Fibroblast of lung (primary cell): ENCODE results near the gene DLG2. TPM values are rescaled to one million over a fixed set of nuclear protein-coding genes. Genes with fewer than 3 reads are reported as not detected.
"Not testable (repeated sequence)": the region's sequence is repeated elsewhere in the genome, so short reads cannot be mapped to it uniquely, and the experiment has no call there.

ENCODE experiments used
- DNase-seq, 2 donors: peaks; one replicate each; pipeline versions ENCODE4 v3.0.0 to v3.0.0-alpha.2; 2010; ENCODE audit warnings: low read depth in 2 of 2
- H2AFZ ChIP-seq: 2 replicates; pipeline ENCODE4 v1.5.1; 2012; ENCODE audit warnings: low read length, control low read depth, inconsistent platforms
- H3K27ac ChIP-seq: 2 replicates; pipeline ENCODE4 v1.5.1; 2011; ENCODE audit warnings: low read length, control low read depth; ENCODE audit not compliant: insufficient read depth
- H3K27me3 ChIP-seq: 2 replicates; pipeline ENCODE4 v1.5.1; 2011; ENCODE audit warnings: mild to moderate bottlenecking, low read length; ENCODE audit not compliant: control insufficient read depth, insufficient read depth
- H3K36me3 ChIP-seq: 2 replicates; pipeline ENCODE4 v1.5.1; 2011; ENCODE audit warnings: low read length; ENCODE audit not compliant: control insufficient read depth, insufficient read depth
- H3K4me1 ChIP-seq: 2 replicates; pipeline ENCODE4 v1.5.1; 2011; ENCODE audit warnings: low read length; ENCODE audit not compliant: control insufficient read depth, insufficient read depth; ENCODE audit errors: extremely low read depth
- H3K4me2 ChIP-seq: 2 replicates; pipeline ENCODE4 v1.5.1; 2011; ENCODE audit warnings: low read length, control low read depth; ENCODE audit not compliant: insufficient read depth; ENCODE audit errors: extremely low read depth
- H3K4me3 ChIP-seq, 4 experiments: fragments of 200-600 bp in 1 of 4; sonication (generic) in 1 of 4; replicated peaks in 1 of 4; 2 replicates each; pipeline ENCODE4 v1.5.1; 2011 to 2016; ENCODE audit warnings: low read length in 4 of 4, low read depth in 3 of 4, mild to moderate bottlenecking in 3 of 4, control low read depth in 2 of 4, inconsistent platforms in 1 of 4, mixed read lengths in 1 of 4; ENCODE audit not compliant: insufficient read depth in 1 of 4; ENCODE audit errors: control extremely low read depth in 1 of 4
- H3K79me2 ChIP-seq: 2 replicates; pipeline ENCODE4 v1.5.1; 2012; ENCODE audit warnings: mild to moderate bottlenecking, low read length, inconsistent platforms; ENCODE audit not compliant: control insufficient read depth, insufficient read depth
- H3K9ac ChIP-seq: 2 replicates; pipeline ENCODE4 v1.5.1; 2011; ENCODE audit warnings: mild to moderate bottlenecking, low read length, control low read depth; ENCODE audit not compliant: insufficient read depth
- H3K9me3 ChIP-seq: 2 replicates; pipeline ENCODE4 v1.5.1; 2012; ENCODE audit warnings: low read depth, low read length; ENCODE audit not compliant: control insufficient read depth, insufficient read depth
- H4K20me1 ChIP-seq: 2 replicates; pipeline ENCODE4 v1.5.1; 2011; ENCODE audit warnings: low read length; ENCODE audit not compliant: control insufficient read depth, insufficient read depth; ENCODE audit errors: extremely low read depth
- EZH2 ChIP-seq: IDR thresholded peaks from 2 replicates; pipeline ENCODE4 v1.5.1; 2012; ENCODE audit warnings: low read length, control low read depth, mild to moderate bottlenecking; ENCODE audit errors: missing control alignments
- polyA plus RNA-seq, 2 donors: library from polyadenylated mRNA; depleted of rRNA in 1 of 2; stranded (reverse) in 1 of 2; unstranded in 1 of 2; fragments of >200 nt; gene quantifications; 2 replicates each; pipeline ENCODE4 v1.2.1, GENCODE V29; 2011 to 2012; ENCODE audit warnings: missing spikeins in 1 of 2
- total RNA-seq: library from RNA; depleted of rRNA; stranded (reverse); fragments of >200 nt; gene quantifications from 2 replicates; pipeline ENCODE4 v1.2.1, GENCODE V29; 2014
- TF ChIP-seq, protein P1 (sequence below), 2 donors: IDR thresholded peaks in 1 of 2; conservative IDR thresholded peaks in 1 of 2; 1 replicate in 1 of 2; 2 replicates in 1 of 2; pipeline ENCODE4 v1.5.1; 2011 to 2012; ENCODE audit warnings: low read length in 2 of 2, control low read depth in 1 of 2, inconsistent platforms in 1 of 2, low read depth in 1 of 2, mild to moderate bottlenecking in 1 of 2

Gene DLG2
- total and polyA plus RNA-seq, 2 donors (not counting 1 experiment from before 2014, with no cell fraction given) = 0.77 to 2.3 TPM

DNA sequence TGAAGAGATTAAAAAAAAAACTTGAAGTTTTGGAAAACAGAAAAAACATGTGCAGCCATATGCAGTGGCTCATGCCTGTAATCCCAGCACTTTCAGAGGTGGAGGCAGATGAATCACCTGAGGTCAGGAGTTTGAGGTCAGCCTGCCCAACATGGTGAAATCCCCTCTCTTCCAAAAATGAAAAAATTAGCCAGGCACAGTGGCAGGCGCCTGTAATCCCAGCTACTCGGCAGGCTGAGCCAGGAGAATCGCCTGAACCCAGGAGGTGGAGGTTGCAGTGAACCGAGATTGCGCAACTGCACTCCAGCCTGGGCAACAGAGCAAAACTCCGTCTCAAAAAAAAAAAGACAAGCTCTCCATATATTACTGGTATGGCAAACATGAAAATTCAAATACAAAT is 7.6 kb downstream of the DLG2 start:
- H3K4me1 ChIP-seq = no peaks in the 10 kb centered on the region
- H4K20me1 ChIP-seq = no peaks in the 10 kb centered on the region
- no peak for TF ChIP-seq EZH2
- TF ChIP-seq, protein P1, sequence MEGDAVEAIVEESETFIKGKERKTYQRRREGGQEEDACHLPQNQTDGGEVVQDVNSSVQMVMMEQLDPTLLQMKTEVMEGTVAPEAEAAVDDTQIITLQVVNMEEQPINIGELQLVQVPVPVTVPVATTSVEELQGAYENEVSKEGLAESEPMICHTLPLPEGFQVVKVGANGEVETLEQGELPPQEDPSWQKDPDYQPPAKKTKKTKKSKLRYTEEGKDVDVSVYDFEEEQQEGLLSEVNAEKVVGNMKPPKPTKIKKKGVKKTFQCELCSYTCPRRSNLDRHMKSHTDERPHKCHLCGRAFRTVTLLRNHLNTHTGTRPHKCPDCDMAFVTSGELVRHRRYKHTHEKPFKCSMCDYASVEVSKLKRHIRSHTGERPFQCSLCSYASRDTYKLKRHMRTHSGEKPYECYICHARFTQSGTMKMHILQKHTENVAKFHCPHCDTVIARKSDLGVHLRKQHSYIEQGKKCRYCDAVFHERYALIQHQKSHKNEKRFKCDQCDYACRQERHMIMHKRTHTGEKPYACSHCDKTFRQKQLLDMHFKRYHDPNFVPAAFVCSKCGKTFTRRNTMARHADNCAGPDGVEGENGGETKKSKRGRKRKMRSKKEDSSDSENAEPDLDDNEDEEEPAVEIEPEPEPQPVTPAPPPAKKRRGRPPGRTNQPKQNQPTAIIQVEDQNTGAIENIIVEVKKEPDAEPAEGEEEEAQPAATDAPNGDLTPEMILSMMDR (conservative IDR thresholded peaks at IDR 0.05 in 1 of 2, IDR thresholded peaks at IDR 0.05 in 1 of 2; ENCODE audit: low read depth in 1 of 2, low read length in 2 of 2) = no peak
- H3K27me3 ChIP-seq = no peaks in the 10 kb centered on the region
- H2AFZ ChIP-seq = no peak overlapping the region
- peak in 1 of 2 donors; percentile 4 for DNase-seq
- H3K27ac ChIP-seq = no peak overlapping the region
- H3K9ac ChIP-seq = no peak overlapping the region
- no peak overlapping the region for H3K4me3 ChIP-seq
- no peaks in the 10 kb centered on the region for H3K9me3 ChIP-seq
- H3K79me2 ChIP-seq = no peaks in the 10 kb centered on the region
- no peaks in the 10 kb centered on the region for H3K36me3 ChIP-seq
- H3K4me2 ChIP-seq = no peak overlapping the region

DNA sequence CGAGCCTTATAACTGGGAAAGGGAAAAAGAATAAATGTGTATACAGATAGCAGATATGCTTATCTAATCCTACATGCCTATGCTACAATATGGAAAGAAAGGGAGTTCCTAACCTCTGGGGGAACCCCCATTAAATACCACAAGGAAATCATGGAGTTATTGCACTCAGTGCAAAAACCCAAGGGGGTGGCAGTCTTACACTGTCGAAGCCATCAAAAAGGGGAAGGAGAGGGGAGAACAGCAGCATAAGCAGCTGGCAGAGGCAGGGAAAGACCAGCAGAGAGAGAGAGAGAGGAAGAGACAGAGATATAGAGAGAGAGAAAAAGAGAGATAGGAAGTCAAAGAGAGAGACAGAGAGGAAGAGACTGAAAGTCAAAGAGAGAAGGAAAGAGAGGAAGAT is 15.5 kb downstream of the DLG2 start:
- not testable (repeated sequence) for H3K4me3 ChIP-seq, H3K36me3 ChIP-seq, H3K4me2 ChIP-seq, H3K27ac ChIP-seq, H3K79me2 ChIP-seq, H2AFZ ChIP-seq, H3K4me1 ChIP-seq, H4K20me1 ChIP-seq, DNase-seq, H3K27me3 ChIP-seq, H3K9me3 ChIP-seq, H3K9ac ChIP-seq

DNA sequence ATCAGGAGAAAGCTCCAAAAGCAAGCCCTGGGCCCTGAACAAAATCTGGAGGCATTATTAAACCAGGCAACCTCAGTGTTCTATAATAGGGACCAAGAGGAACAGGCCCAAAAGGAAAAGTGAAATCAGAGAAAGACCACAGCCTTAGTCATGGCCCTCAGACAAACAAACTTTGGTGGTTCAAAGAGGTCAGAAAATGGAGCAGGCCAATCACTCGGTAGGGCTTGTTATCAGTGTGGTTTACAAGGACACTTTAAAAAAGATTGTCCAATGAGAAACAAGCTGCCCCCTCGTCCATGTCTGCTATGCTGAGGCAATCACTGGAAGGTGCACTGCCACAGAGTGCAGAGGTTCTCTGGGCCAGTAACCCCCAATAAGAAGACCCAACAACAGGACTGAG is 17.9 kb downstream of the DLG2 start:
- H3K4me2 ChIP-seq, H3K27ac ChIP-seq, H3K36me3 ChIP-seq, H3K9me3 ChIP-seq, H3K9ac ChIP-seq, H3K27me3 ChIP-seq, H3K79me2 ChIP-seq, H3K4me1 ChIP-seq, H4K20me1 ChIP-seq, H3K4me3 ChIP-seq, H2AFZ ChIP-seq: not testable (repeated sequence)
- peak in 1 of 2 donors; percentile 13 for DNase-seq

DNA sequence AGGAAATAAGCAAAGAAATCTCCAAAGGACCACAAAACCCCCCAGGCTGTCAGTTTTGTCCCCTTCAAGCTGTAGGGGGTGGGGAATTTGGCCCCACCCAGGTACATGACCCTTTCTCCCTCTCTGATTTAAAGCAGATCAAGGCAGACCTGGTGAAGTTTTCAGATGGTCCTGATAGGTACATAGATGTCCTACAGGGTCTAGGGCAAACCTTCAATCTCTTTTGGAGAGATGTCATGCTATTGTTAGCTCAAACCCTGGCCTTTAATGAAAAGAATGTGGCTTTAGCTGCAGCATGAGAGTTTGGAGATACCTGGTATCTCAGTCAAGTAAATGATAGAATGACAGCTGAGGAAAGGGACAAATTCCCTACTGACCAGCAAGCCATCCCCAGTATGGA is 18.5 kb downstream of the DLG2 start:
- H3K9me3 ChIP-seq, DNase-seq, H2AFZ ChIP-seq, H3K4me3 ChIP-seq, H3K27me3 ChIP-seq, H3K4me2 ChIP-seq, H3K4me1 ChIP-seq, H3K36me3 ChIP-seq, H4K20me1 ChIP-seq, H3K79me2 ChIP-seq, H3K27ac ChIP-seq, H3K9ac ChIP-seq: not testable (repeated sequence)

DNA sequence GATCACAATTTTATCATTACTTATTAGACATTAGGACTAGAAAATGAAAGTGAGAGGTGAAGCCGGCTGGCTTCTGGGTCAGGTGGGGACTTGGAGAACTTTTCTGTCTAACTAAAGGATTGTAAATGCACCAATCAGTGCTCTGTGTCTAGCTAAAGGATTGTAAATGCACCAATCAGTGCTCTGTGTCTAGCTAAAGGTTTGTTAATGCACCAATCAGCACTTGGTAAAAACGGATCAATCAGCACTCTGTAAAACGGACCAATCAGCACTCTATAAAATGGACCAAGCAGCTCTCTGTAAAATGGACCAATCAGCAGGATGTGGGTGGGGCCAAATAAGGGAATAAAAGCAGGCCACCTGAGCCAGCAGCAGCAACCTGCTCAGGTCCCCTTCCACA is 20.9 kb downstream of the DLG2 start:
- not testable (repeated sequence) for H4K20me1 ChIP-seq, H3K36me3 ChIP-seq, H2AFZ ChIP-seq, H3K9ac ChIP-seq, H3K9me3 ChIP-seq, H3K4me2 ChIP-seq, H3K27ac ChIP-seq, H3K27me3 ChIP-seq, DNase-seq, H3K4me3 ChIP-seq, H3K4me1 ChIP-seq, H3K79me2 ChIP-seq
